HepG2 (cell line): ENCODE data around the gene UQCR11. TPM values are rescaled to one million over a fixed set of nuclear protein-coding genes. Genes with fewer than 3 reads are reported as not detected.

ENCODE experiments used
- AGO1 ChIP-seq: fragments of 200-400 bp; formaldehyde crosslinking; IDR thresholded peaks from 2 replicates; pipeline ENCODE4 v1.6.1; 2017; ENCODE audit warnings: mild to moderate bottlenecking, low read depth, low read length, moderate library complexity; ENCODE audit not compliant: poor library complexity, severe bottlenecking
- ARID2 ChIP-seq: sonication (generic); formaldehyde crosslinking; IDR thresholded peaks from 2 replicates; pipeline ENCODE4 v1.8.1; 2022; ENCODE audit warnings: mild to moderate bottlenecking, missing genetic modification reagents, borderline replicate concordance
- ASH2L ChIP-seq: fragments of 300-600, 200-600 bp; sonication (generic); IDR thresholded peaks from 2 replicates; pipeline ENCODE4 v1.7.0; 2017; ENCODE audit warnings: low read depth, mild to moderate bottlenecking, moderate library complexity, mixed read lengths, low read length; ENCODE audit not compliant: insufficient read length
- CBX2 ChIP-seq, 2 experiments: fragments of 200-600 bp in 1 of 2; sonication (generic); formaldehyde crosslinking in 1 of 2; IDR thresholded peaks; 2 replicates each; pipeline versions ENCODE4 v1.7.0 to v1.8.1; 2018 to 2022; ENCODE audit warnings: low read depth in 2 of 2, low read length in 1 of 2, mild to moderate bottlenecking in 1 of 2, missing genetic modification reagents in 1 of 2
- DRAP1 ChIP-seq: IDR thresholded peaks from 2 replicates; pipeline ENCODE4 v1.6.1; 2016; ENCODE audit warnings: missing genetic modification reagents, missing compliant biosample characterization
- HCFC1 ChIP-seq: fragments of 150-350 bp; IDR thresholded peaks from 2 replicates; pipeline ENCODE4 v1.6.1; 2014; ENCODE audit warnings: low read depth, low read length
- NFATC3 ChIP-seq: sonication (generic); formaldehyde crosslinking; IDR thresholded peaks from 2 replicates; pipeline ENCODE4 v1.5.1; 2020; ENCODE audit warnings: mild to moderate bottlenecking, missing genetic modification reagents
- PBX2 ChIP-seq: IDR thresholded peaks from 2 replicates; pipeline ENCODE4 v1.6.1; 2016; ENCODE audit warnings: control low read depth
- PREB ChIP-seq: sonication (generic); formaldehyde crosslinking; IDR thresholded peaks from 2 replicates; pipeline ENCODE4 v1.4.0; 2020; ENCODE audit warnings: missing genetic modification reagents
- RARG ChIP-seq: sonication (generic); formaldehyde crosslinking; IDR thresholded peaks from 2 replicates; pipeline ENCODE4 v1.4.0; 2020; ENCODE audit warnings: low read depth, mild to moderate bottlenecking, missing genetic modification reagents
- RBM39 ChIP-seq: fragments of 200-400 bp; formaldehyde crosslinking; IDR thresholded peaks from one replicate; pipeline ENCODE4 v1.6.1; 2018; ENCODE audit warnings: antibody characterized with exemption, mild to moderate bottlenecking, low read depth, low read length; ENCODE audit not compliant: poor library complexity, severe bottlenecking
- SSRP1 ChIP-seq: IDR thresholded peaks from 2 replicates; pipeline ENCODE4 v1.6.1; 2016; ENCODE audit warnings: control low read depth
- TEF ChIP-seq: sonication (generic); formaldehyde crosslinking; IDR thresholded peaks from 2 replicates; pipeline ENCODE4 v1.5.0; 2020; ENCODE audit warnings: missing genetic modification reagents
- TOE1 ChIP-seq: sonication (generic); formaldehyde crosslinking; IDR thresholded peaks from 2 replicates; pipeline ENCODE4 v1.4.0; 2020; ENCODE audit warnings: mild to moderate bottlenecking, missing genetic modification reagents
- ZBTB14 ChIP-seq: sonication (generic); formaldehyde crosslinking; IDR thresholded peaks from 2 replicates; pipeline ENCODE4 v1.4.0; 2020; ENCODE audit warnings: missing genetic modification reagents
- ZBTB44 ChIP-seq: sonication (generic); formaldehyde crosslinking; IDR thresholded peaks from 2 replicates; pipeline ENCODE4 v1.4.0; 2020; ENCODE audit warnings: missing genetic modification reagents
- ZNF205 ChIP-seq: IDR thresholded peaks from 2 replicates; pipeline ENCODE4 v1.6.1; 2018; ENCODE audit warnings: missing biosample characterization, missing genetic modification reagents
- ZNF451 ChIP-seq: sonication (generic); formaldehyde crosslinking; IDR thresholded peaks from 2 replicates; pipeline ENCODE4 v1.5.0; 2020; ENCODE audit warnings: mild to moderate bottlenecking, missing genetic modification reagents
- ZNF501 ChIP-seq: sonication (generic); formaldehyde crosslinking; IDR thresholded peaks from 2 replicates; pipeline ENCODE4 v1.5.1; 2020; ENCODE audit warnings: mild to moderate bottlenecking, moderate library complexity, missing genetic modification reagents
- ZNF570 ChIP-seq: sonication (generic); formaldehyde crosslinking; IDR thresholded peaks from 2 replicates; pipeline ENCODE4 v1.4.0; 2020; ENCODE audit warnings: mild to moderate bottlenecking, missing genetic modification reagents, borderline replicate concordance
- ZSCAN9 ChIP-seq: IDR thresholded peaks from 2 replicates; pipeline ENCODE4 v1.6.1; 2016; ENCODE audit warnings: borderline replicate concordance
- polyA plus RNA-seq, 8 experiments: library from polyadenylated mRNA; depleted of rRNA in 3 of 8; stranded (reverse) in 7 of 8; unstranded in 1 of 8; fragments of >200 nt; fragmentation: Illumina TruSeq in 4 of 8; extraction: Trizol in 4 of 8; gene quantifications; 2 replicates each; pipeline versions ENCODE4 v1.2.1 to v1.2.3, GENCODE V29; 2011 to 2016; ENCODE audit warnings: low read depth in 4 of 8, missing spikeins in 1 of 8, mixed read lengths in 1 of 8; ENCODE audit not compliant: insufficient read depth in 1 of 8
- total RNA-seq, 5 experiments: library from RNA; depleted of rRNA; stranded (reverse); fragments of >200 nt; fragmentation: Illumina TruSeq; extraction: Trizol; gene quantifications; 2 replicates each; pipeline ENCODE4 v1.2.3, GENCODE V29; 2016; ENCODE audit warnings: low read depth in 1 of 5

UQCR11 gene
- total and polyA plus RNA-seq, 2 of the 13 experiments (the other 11 are each of a cell fraction or from before 2014, with no cell fraction given) = 125 to 214 TPM

GRCh38 chr19:1605236-1606137 is at the start of gene UQCR11 (continued):
- TF ChIP-seq CBX2 (IDR thresholded peaks at IDR 0.05; ENCODE audit: low read depth, low read length) = no peak
- TF ChIP-seq CBX2 (CRISPR knock-in tag; IDR thresholded peaks at IDR 0.05; ENCODE audit: low read depth) = no peak
- no peak for TF ChIP-seq RBM39
- no peak for TF ChIP-seq PBX2 (CRISPR knock-in tag)
- peak; percentile 36; the same call in 1 of the 2 replicates for TF ChIP-seq ZNF205 (CRISPR knock-in tag)
- no peak for TF ChIP-seq ZNF570 (CRISPR knock-in tag)
- no peak for TF ChIP-seq NFATC3
- TF ChIP-seq ASH2L = peak; percentile 85
- no peak; the same call in 1 of the 2 replicates for TF ChIP-seq TOE1 (CRISPR knock-in tag)
- peak; percentile 46; the same call in 1 of the 2 replicates for TF ChIP-seq ZNF501 (CRISPR knock-in tag)
- no peak for TF ChIP-seq AGO1
- no peak for TF ChIP-seq ZSCAN9 (CRISPR knock-in tag)
- peak; percentile 81 for TF ChIP-seq DRAP1 (CRISPR knock-in tag)
- TF ChIP-seq RARG = no peak
- no peak for TF ChIP-seq ZBTB44 (CRISPR knock-in tag)
- 0 out of 2 replicates have a peak, but pooled peaks have one; percentile 14 for TF ChIP-seq ARID2 (CRISPR knock-in tag)
- no peak for TF ChIP-seq TEF (CRISPR knock-in tag)
- TF ChIP-seq PREB = no peak
- TF ChIP-seq ZBTB14 (CRISPR knock-in tag) = peak; percentile 62; the same call in 1 of the 2 replicates
- TF ChIP-seq ZNF451 = no peak
- TF ChIP-seq SSRP1 (CRISPR knock-in tag) = no peak
- TF ChIP-seq HCFC1 = no peak
